ENCODE results near the gene EFCAB12.

GRCh38 chr3:129382366-129382765 lies 46.1 kb downstream of the EFCAB12 start:
- TF ChIP-seq POLR2AphosphoS5 (IDR thresholded peaks at IDR 0.05) (no peak), CTCF (IDR thresholded peaks at IDR 0.05) (no peak)

Measured in gastroesophageal sphincter (tissue), 3 donors.